ENCODE results near the gene TWSG1. TPM values are rescaled to one million over a fixed set of nuclear protein-coding genes. Genes with fewer than 3 reads are reported as not detected.

TWSG1 gene
- total and polyA plus RNA-seq, 10 of the 15 experiments (the other 5 are each of a cell fraction or from before 2014, with no cell fraction given), result 11.1 to 45.1 (median 27.7) TPM

GRCh38 chr18:9362869-9363268 is 28.3 kb downstream of the TWSG1 start:
- CTCF ChIA-PET, result interaction anchor here (0.6 kb wide), 1 partner anchor 27 kb away, joined by 3 read pairs; no protein-coding TSS in a partner anchor

More at GRCh38 chr18:9362869-9363268, 28.3 kb downstream of the TWSG1 start:
- no peak for ATAC-seq
- in situ Hi-C loops (cut with MboI), result no loop called here
- no peak for DNase-seq (ENCODE audit: low read depth, low spot score)
- H3K4me3 ChIP-seq, result no peak overlapping the region
- no peaks in the 10 kb centered on the region for H4K20me1 ChIP-seq (ENCODE audit: control insufficient read depth, insufficient read depth)
- H3K79me2 ChIP-seq (ENCODE audit: control insufficient read depth, insufficient read depth, low read length), result peaks cover 4% of the 10 kb centered on the region
- no peak overlapping the region for H2AFZ ChIP-seq (ENCODE audit: control insufficient read depth, low read depth, low read length)
- no peaks in the 10 kb centered on the region for H3K4me1 ChIP-seq (ENCODE audit: control insufficient read depth, insufficient read depth, low read length)
- no peaks in the 10 kb centered on the region for H3K27me3 ChIP-seq (replicated peaks in 1 of 2; ENCODE audit: control insufficient read depth in 2 of 2, insufficient read depth in 2 of 2, low read length in 1 of 2)
- no peaks in the 10 kb centered on the region; the same call in 1 of the 3 replicates for H3K9me3 ChIP-seq (replicated peaks; ENCODE audit: control insufficient read depth, insufficient read depth, low read length)
- ChIA-PET SMC1A (ENCODE audit: uncharacterized antibody, unreplicated experiment) (no interaction called here), RAD21 (ENCODE audit: unreplicated experiment) (interaction anchor here (0.9 kb wide), 1 partner anchor 10 kb away, joined by 3 read pairs; no protein-coding TSS in a partner anchor), POLR2A (no interaction called here)
- H3K36me3 ChIP-seq (ENCODE audit: control insufficient read depth in 2 of 2, insufficient read depth in 2 of 2, low read length in 1 of 2), result peaks cover 6 to 7% of the 10 kb centered on the region in 2 experiments; a peak in 3 of 4 replicates
- intact Hi-C loops (cut with micrococcal nuclease; ENCODE audit: unreplicated experiment), result no loop called here
- BruUV-seq (replicated peaks), result no TSS peak
- no peak overlapping the region for H3K9ac ChIP-seq (ENCODE audit: control insufficient read depth, insufficient read depth, low read length)
- FAIRE-seq, result no peak
- WGBS (ENCODE audit: insufficient coverage, insufficient replicate concordance, low lambda C conversion rate, missing lambda C conversion rate), result 96% methylated on average over 1 of the region's 1 CpG
- TF ChIP-seq NFYB (IDR thresholded peaks at IDR 0.05; ENCODE audit: insufficient read depth, low read depth, low read length) (no peak), BRCA1 (IDR thresholded peaks at IDR 0.05; ENCODE audit: low read depth, low read length) (no peak), TARDBP (IDR thresholded peaks at IDR 0.05; ENCODE audit: borderline replicate concordance) (no peak), BACH1 (IDR thresholded peaks at IDR 0.05; ENCODE audit: borderline replicate concordance) (no peak), EED (IDR thresholded peaks at IDR 0.05; ENCODE audit: low read depth) (no peak), ZNF687 (IDR thresholded peaks at IDR 0.05) (no peak), ZNF217 (IDR thresholded peaks at IDR 0.05) (no peak), MTA2 (IDR thresholded peaks at IDR 0.05; ENCODE audit: low read depth) (no peak), MEF2B (IDR thresholded peaks at IDR 0.05; ENCODE audit: partially characterized antibody, poor library complexity, severe bottlenecking) (no peak), SIX5 (IDR thresholded peaks at IDR 0.05; ENCODE audit: low read depth, low read length, severe bottlenecking) (no peak), PAX8 (IDR thresholded peaks at IDR 0.05) (no peak), RUNX3 (IDR thresholded peaks at IDR 0.05; ENCODE audit: low read length) (no peak), EP300 (IDR thresholded peaks at IDR 0.05; ENCODE audit: borderline replicate concordance in 1 of 2, control insufficient read depth in 1 of 2, low read depth in 2 of 2, low read length in 2 of 2) (no peak), CEBPB (IDR thresholded peaks at IDR 0.05; ENCODE audit: borderline replicate concordance in 1 of 2, low read depth in 2 of 2, low read length in 2 of 2) (no peak), SREBF2 (IDR thresholded peaks at IDR 0.05; ENCODE audit: low read length) (no peak), SIN3A (IDR thresholded peaks at IDR 0.05; ENCODE audit: low read depth, low read length) (no peak), RELB (IDR thresholded peaks at IDR 0.05; ENCODE audit: low read depth) (no peak), SUZ12 (IDR thresholded peaks at IDR 0.05; ENCODE audit: unreplicated experiment) (no peak), MTA3 (IDR thresholded peaks at IDR 0.05; ENCODE audit: borderline replicate concordance, low read length) (no peak)
- no peak overlapping the region for H3K27ac ChIP-seq (ENCODE audit: control insufficient read depth, insufficient read depth)
- no peak overlapping the region for H3K4me2 ChIP-seq (ENCODE audit: control insufficient read depth, insufficient read depth)
